Activated T-cell treated with anti-CD3 and anti-CD28 coated beads, Interleukin-2, amount 50 U/mL, for 4 hours (primary cell): Measurements from ENCODE around the gene FA2H. TPM values are rescaled to one million over a fixed set of nuclear protein-coding genes. Genes with fewer than 3 reads are reported as not detected.
"Not testable (repeated sequence)": the region's sequence is repeated elsewhere in the genome, so short reads cannot be mapped to it uniquely, and the experiment has no call there.

Experiments used
- ATAC-seq, 2 donors: fragments of 200-7000 bp; cut with Tn5 transposase; one replicate each; pipeline ENCODE4 v1.10.0; 2021
- DNase-seq: peaks from one replicate; pipeline ENCODE4 v3.0.0-alpha.2; 2020
- H3K27me3 Mint-ChIP-seq: one replicate; pipeline ENCODE4 v1.8.0; 2021; ENCODE audit warnings: low read depth, mixed read lengths
- H3K36me3 Mint-ChIP-seq: one replicate; pipeline ENCODE4 v1.8.0; 2022; ENCODE audit warnings: mixed read lengths; ENCODE audit not compliant: insufficient read depth
- H3K4me1 Mint-ChIP-seq: one replicate; pipeline ENCODE4 v1.8.0; 2021; ENCODE audit warnings: low read depth, mixed read lengths
- H3K4me3 Mint-ChIP-seq: one replicate; pipeline ENCODE4 v1.8.0; 2021; ENCODE audit warnings: mild to moderate bottlenecking, moderate library complexity, mixed read lengths
- H3K9me3 Mint-ChIP-seq: one replicate; pipeline ENCODE4 v1.8.0; 2021; ENCODE audit warnings: mixed read lengths
- total RNA-seq, 3 donors: library from RNA; stranded (reverse); gene quantifications; one replicate each; pipeline ENCODE4 v1.2.1, GENCODE V29; 2021

FA2H gene, protein sequence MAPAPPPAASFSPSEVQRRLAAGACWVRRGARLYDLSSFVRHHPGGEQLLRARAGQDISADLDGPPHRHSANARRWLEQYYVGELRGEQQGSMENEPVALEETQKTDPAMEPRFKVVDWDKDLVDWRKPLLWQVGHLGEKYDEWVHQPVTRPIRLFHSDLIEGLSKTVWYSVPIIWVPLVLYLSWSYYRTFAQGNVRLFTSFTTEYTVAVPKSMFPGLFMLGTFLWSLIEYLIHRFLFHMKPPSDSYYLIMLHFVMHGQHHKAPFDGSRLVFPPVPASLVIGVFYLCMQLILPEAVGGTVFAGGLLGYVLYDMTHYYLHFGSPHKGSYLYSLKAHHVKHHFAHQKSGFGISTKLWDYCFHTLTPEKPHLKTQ
- total RNA-seq, result under 1 TPM in 1 of 3 donors, not detected in 2; 0.43 TPM

DNA sequence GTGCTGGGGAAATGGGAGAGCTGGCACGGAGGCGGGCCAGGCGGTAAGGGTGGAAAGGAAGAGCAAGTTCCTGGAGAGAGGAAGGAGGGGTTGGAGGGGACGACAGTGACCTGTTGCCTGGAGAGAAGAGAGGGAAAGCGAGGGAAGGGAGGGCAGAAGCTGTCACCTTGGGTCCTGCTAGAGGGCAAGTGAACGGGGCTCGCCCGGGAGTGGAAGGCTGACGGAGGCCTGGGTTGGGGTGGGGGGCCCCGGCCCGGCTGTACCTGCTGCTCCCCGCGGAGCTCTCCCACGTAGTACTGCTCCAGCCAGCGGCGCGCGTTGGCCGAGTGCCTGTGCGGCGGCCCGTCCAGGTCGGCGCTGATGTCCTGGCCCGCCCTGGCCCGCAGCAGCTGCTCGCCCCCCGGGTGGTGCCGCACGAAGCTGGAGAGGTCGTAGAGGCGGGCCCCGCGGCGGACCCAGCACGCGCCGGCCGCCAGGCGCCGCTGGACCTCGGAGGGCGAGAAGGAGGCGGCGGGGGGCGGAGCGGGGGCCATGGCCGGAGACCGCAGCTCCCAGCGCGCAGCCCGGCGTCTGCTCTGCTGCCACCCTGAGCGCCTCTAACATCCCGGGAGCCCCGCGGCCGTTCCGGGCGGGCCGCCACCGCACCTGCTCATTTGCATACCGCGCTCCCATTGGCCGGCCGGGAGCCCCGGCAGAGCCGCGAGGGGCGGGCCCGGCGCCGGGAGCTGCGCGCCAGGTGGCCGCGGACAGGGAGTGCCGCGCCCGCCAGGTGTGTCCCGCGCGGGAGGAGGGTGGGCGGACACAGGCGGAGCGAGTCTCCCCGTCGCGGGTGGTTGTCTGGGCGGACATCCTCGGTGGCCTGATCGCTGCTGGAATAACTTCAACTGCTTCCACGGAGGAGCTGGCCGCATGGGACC is at the start of gene FA2H:
Gene FA2H (minus strand): TSS at position 598 of the 917 bp plus-strand sequence. CDS start 65 bp downstream, at position 533.
- Mint-ChIP-seq H3K4me3 (peak within 1 kb of the TSS; percentile 64), H3K4me1 (peaks cover 10% of the 10 kb centered on the region), H3K27me3 (peaks cover 36% of the 10 kb centered on the region), H3K36me3 (no peaks in the 10 kb centered on the region), H3K9me3 (no peaks in the 10 kb centered on the region)
- ATAC-seq, result peak; percentile 95 to 98
- DNase-seq, result peak; percentile 48

DNA sequence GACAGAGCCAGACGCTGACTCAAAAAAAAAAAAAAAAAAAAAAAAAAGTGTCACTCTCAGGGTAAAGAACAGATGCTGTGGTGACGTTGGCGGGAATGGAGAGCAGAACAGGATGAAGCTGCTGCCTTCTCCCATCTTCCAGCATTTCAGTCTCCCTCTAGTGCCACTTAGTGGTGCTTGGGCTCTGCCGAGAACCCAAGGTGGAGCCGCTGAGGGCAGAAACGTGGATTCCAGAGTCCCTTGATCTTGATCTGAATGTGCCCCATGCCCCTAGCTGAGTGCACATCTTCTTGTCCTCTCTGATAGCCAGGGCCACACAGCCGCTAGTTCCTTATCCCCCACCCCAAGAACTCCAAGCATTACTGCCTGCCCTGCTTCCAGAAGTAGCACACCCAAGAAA is 43.2 kb upstream of the FA2H start:
- Mint-ChIP-seq H3K9me3 (no peaks in the 10 kb centered on the region), H3K36me3 (no peaks in the 10 kb centered on the region), H3K4me1 (no peaks in the 10 kb centered on the region), H3K27me3 (peaks cover 10% of the 10 kb centered on the region), H3K4me3 (no peak overlapping the region)
- DNase-seq (no peak), ATAC-seq (no peak)

DNA sequence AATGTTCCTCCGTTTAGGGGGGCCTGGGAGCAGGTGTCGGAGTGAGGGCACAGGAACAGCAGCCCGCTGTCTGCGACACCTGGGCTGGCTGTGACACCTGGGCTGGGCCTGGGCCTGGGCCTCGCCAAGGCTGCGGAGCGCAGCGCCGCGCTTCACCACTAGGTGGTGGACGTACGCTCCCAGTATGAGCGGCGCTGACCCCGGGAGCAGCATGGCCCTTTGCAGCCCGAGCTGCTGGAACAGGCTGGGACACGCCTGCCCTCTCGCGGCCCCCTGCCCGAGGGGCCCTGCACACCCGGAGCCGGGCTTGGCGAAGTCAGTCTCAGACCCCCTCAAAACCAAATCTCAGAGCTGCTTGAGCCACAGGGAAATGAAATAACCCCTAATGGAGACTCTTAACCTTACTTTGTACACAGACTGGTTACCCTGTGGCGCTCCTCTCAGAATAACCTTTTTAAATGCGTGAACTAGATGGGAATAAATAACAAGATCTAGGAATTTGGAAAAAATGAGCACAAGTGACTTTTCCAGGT is 38.6 kb upstream of the FA2H start:
- Mint-ChIP-seq H3K4me1 (no peaks in the 10 kb centered on the region), H3K4me3 (no peak overlapping the region), H3K36me3 (no peaks in the 10 kb centered on the region), H3K9me3 (no peaks in the 10 kb centered on the region), H3K27me3 (peaks cover 2% of the 10 kb centered on the region)
- ATAC-seq (peak; percentile 100), DNase-seq (peak; percentile 66)

DNA sequence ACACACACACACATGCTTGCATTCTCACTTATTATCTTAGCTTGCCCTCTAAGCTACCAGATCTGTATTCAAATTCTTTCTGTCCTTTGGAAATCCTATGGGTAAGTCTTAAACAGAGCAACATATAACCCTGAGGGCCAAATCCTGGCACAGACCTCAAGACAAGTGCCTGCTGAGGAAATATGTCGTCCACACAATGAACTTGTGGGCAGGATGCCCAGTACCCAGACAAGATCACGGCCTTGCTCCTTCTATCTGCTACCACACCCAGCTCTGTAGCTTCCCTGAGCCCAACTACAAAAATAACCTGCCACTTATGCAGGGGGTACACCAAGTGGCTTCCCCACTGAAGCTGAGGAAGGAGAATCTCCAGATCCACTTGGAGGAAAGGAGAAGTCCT is 37.3 kb upstream of the FA2H start:
- DNase-seq (no peak), ATAC-seq (no peak)
- Mint-ChIP-seq H3K36me3 (no peaks in the 10 kb centered on the region), H3K4me1 (no peaks in the 10 kb centered on the region), H3K27me3 (peaks cover 2% of the 10 kb centered on the region), H3K9me3 (peaks cover under 1% of the 10 kb centered on the region), H3K4me3 (no peak overlapping the region)

DNA sequence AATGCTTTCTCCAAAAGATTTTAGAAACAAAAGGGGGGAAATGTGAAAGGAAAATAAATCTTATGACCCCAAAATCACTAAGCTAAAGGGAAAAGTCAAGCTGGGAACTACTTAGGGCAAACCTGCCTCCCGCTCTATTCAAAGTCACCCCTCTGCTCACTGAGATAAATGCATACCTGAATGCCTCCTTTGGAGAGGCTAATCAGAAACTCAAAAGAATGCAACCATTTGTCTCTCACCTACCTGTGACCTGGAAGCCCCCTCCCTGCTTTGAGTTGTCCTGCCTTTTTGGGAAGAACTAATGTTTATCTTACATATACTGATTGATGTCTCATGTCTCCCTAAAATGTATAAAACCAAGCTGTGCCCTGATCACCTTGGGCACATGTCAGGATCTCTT is 36.6 kb upstream of the FA2H start:
- H3K4me1 Mint-ChIP-seq, H3K36me3 Mint-ChIP-seq, DNase-seq, H3K27me3 Mint-ChIP-seq, ATAC-seq, H3K4me3 Mint-ChIP-seq, H3K9me3 Mint-ChIP-seq: not testable (repeated sequence)

DNA sequence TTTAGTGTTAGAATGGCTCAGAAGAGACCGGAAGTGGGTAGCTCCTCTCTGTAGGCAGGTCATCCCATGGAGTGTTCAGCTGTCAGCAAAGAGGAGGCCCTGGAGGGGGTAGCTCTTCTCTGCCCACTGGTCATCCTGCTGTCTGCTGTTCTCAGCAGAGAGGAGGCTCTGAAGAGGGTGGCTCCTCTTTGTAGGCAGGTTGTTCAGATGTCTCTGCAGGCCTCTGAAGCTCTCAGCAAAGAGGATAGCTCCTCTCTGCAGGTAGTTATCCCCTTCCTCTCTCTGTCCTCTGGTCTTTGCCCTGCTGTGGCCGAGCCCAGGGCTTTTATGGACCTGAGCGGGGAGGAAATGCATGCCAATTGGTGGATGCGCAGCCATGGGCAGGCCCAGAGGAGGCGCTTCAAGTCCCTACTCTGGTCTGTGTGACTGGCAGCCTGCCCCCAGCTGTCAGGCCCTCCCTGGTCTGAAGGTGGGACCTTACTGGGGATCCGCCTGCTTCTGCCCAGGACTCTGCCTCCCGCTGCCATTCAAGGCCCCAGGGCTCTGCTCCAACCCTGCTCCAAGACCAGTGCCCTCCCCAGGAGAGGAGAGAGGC is 32.5 kb upstream of the FA2H start:
- ATAC-seq (no peak), DNase-seq (no peak)
- Mint-ChIP-seq H3K4me1 (no peaks in the 10 kb centered on the region), H3K4me3 (no peak overlapping the region), H3K27me3 (no peaks in the 10 kb centered on the region), H3K36me3 (no peaks in the 10 kb centered on the region), H3K9me3 (peaks cover 13% of the 10 kb centered on the region)

DNA sequence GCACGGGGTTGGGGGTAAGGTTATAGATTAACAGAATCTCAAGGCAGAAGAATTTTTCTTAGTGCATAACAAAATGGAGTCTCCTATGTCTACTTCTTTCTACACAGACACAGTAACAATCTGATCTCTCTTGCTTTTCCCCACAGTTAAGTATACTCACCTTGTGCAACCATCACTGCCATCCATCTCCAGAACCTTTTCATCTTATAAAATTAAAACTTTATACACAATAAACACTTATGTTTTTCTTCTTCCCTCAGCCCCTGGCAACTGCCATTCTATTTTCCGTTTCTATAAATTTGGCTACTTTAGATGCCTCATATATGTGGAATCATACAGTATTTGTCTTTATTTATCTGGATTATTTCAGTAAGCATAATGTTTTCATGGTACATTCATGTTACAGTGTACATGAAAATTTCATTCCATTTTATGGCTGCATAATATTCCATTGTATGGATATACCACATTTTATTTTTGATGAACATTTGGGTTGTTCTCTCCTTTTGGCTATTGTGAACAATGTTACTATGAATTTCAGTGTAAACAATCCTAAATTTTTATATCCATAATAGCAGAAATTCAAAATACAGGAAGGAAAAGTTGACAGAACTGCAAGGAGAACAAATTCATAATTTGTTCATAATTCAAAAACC is 25.7 kb upstream of the FA2H start:
- Mint-ChIP-seq H3K4me1 (no peaks in the 10 kb centered on the region), H3K36me3 (no peaks in the 10 kb centered on the region), H3K4me3 (no peak overlapping the region), H3K9me3 (peaks cover 11% of the 10 kb centered on the region), H3K27me3 (peaks cover 37% of the 10 kb centered on the region)
- DNase-seq (no peak), ATAC-seq (no peak)

DNA sequence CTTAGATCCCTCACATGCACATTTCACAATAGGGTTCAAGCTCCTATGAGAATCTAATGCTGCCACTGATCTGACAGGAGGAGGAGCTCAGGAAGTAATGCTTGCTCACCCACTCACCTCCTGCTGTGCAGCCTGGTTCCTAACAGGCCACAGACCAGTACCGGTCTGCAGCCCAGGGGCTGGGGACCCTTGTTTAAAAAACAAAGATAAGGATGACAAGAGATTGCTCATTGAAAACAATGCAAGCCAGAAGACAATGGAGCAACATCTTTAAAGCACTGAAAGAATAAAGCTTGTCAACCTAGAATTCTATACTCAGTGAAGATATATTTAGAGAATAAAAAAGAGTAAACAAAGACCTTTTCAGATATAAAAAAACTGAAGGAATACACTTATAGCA is 22.8 kb upstream of the FA2H start:
- Mint-ChIP-seq H3K4me3 (no peak overlapping the region), H3K36me3 (no peaks in the 10 kb centered on the region), H3K4me1 (no peaks in the 10 kb centered on the region), H3K9me3 (peaks cover 8% of the 10 kb centered on the region), H3K27me3 (peaks cover 46% of the 10 kb centered on the region)
- ATAC-seq (no peak), DNase-seq (no peak)

DNA sequence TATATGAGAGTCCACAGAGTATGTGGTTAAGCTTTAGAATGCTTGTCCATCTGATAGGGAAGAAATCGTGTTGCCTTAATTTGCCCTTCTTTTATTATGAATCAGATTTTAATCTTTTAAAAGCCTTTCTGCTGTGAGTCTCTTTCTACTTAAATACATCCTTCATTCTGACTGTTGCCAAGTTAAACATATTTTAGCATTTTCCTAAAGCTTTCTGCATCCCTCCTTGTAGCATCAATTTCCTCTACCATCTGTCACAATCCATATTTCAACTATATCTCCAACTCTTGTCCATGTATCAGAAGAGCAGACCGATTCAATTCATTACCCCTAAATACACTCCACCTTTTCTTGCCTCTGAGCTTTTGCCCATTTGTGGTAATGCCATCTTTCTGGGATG is 20.5 kb upstream of the FA2H start:
- no peaks in the 10 kb centered on the region for H3K4me1 Mint-ChIP-seq
- no peaks in the 10 kb centered on the region for H3K36me3 Mint-ChIP-seq
- DNase-seq (no peak), ATAC-seq (no peak)
- H3K4me3 Mint-ChIP-seq, result no peak overlapping the region
- peaks cover 8% of the 10 kb centered on the region for H3K9me3 Mint-ChIP-seq
- H3K27me3 Mint-ChIP-seq, result peaks cover 41% of the 10 kb centered on the region

DNA sequence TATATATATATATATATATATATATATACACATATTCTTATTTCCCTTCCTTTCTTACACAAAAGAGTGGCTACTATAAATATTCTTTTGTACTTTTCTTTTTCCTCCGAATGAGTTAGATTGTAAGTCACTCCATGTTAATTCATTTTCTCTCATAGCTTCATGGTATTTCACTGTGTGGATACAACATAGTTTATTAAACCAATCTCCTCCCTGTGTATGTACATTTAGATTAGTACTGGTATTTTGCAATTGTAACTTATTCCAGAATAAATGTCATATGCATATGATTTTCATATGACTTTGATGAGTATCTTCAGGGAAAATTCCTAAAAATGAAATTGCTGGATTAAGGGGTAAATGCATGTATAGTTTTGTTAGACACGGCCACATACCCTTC is 20.0 kb upstream of the FA2H start:
- no peak for ATAC-seq
- no peak overlapping the region for H3K4me3 Mint-ChIP-seq
- H3K36me3 Mint-ChIP-seq, result no peaks in the 10 kb centered on the region
- peaks cover 41% of the 10 kb centered on the region for H3K27me3 Mint-ChIP-seq
- DNase-seq, result no peak
- no peaks in the 10 kb centered on the region for H3K4me1 Mint-ChIP-seq
- peaks cover 8% of the 10 kb centered on the region for H3K9me3 Mint-ChIP-seq

DNA sequence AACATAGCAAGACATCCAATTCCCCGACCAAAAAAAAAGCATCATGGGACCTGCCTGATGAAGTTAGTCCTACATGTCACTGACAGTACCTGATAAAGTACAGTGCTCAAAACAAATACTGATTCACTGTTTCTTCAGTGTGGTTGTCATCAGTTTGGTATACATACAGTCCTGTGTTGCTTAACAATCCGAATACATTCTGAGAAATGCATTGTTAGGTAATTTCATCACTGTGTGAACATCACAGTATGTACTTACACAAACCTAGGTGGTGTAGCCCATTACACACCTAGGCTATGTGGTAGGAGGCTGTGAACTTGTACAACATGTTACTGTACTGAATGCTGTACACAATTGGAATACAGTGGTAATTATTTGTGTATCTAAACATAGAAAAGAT is 19.0 kb upstream of the FA2H start:
- DNase-seq (no peak), ATAC-seq (no peak)
- Mint-ChIP-seq H3K4me3 (no peak overlapping the region), H3K9me3 (peaks cover 8% of the 10 kb centered on the region), H3K27me3 (peaks cover 42% of the 10 kb centered on the region), H3K4me1 (no peaks in the 10 kb centered on the region), H3K36me3 (peaks cover 1% of the 10 kb centered on the region)

DNA sequence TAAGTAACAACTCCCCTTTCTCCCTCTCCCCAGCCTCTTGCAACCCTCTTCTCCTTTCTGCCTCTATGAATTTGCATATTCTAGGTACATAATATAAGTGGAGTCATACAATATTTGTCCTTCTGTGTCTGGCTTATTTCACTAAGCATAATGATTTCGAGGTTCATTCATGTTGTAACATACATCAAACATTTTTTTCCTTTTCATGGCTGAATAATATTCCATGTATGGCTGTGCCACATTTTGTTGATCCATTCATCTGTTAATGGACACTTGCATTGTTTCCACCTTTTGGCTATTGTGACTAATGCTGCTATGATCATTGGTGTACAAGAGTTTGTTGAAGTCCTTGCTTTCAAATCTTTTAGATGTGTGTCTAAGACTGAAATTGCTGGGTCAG is 17.6 kb upstream of the FA2H start:
- H3K27me3 Mint-ChIP-seq, result peaks cover 35% of the 10 kb centered on the region
- DNase-seq (no peak), ATAC-seq (no peak)
- H3K36me3 Mint-ChIP-seq, result peaks cover 1% of the 10 kb centered on the region
- H3K4me3 Mint-ChIP-seq, result no peak overlapping the region
- H3K9me3 Mint-ChIP-seq, result peaks cover 5% of the 10 kb centered on the region
- no peaks in the 10 kb centered on the region for H3K4me1 Mint-ChIP-seq

DNA sequence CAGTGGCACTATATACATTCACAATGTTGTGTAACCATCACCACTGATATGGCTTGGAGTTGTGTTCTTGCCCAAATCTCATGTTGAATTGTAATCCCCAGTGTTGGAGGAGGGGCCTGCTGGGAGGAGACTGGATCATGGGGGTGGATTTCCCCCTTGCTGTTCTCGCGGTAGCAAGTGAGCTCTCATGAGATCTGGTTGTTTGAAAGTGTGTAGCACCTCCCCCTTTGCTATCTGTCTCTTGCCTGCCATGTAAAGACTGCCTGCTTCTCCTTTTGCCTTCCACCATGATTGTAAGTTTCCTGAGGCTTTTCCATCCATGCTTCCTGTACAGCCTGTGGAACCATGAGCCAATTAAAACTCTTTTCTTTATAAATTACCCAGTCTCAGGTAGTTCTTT is 17.1 kb upstream of the FA2H start:
- not testable (repeated sequence) for H3K4me3 Mint-ChIP-seq, H3K36me3 Mint-ChIP-seq, H3K9me3 Mint-ChIP-seq, H3K4me1 Mint-ChIP-seq, ATAC-seq, DNase-seq
- peaks cover 32% of the 10 kb centered on the region for H3K27me3 Mint-ChIP-seq

DNA sequence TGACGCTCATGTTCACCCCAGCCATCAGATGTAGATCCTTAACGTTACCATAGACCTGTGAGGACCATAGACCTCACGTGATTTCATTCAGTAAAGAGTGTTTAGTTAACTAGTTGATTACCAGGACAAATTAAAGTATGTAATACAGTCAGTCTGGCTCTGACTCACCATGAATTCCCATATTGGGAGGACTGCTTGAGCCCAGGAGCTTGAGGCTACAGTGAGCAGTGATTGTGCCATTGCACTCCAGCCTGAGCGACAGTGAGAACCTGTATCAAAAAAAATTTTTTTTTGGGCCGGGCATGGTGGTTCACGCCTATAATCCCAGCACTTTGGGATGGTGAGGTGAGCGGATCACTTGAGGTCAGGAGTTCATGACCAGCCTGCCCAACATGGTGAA is 13.5 kb upstream of the FA2H start:
- H3K4me3 Mint-ChIP-seq, result no peak overlapping the region
- peaks cover 1% of the 10 kb centered on the region for H3K36me3 Mint-ChIP-seq
- peaks cover 15% of the 10 kb centered on the region for H3K27me3 Mint-ChIP-seq
- DNase-seq, result no peak
- ATAC-seq, result no peak
- no peaks in the 10 kb centered on the region for H3K4me1 Mint-ChIP-seq
- H3K9me3 Mint-ChIP-seq, result peaks cover 5% of the 10 kb centered on the region
